Duodenal mucosa (tissue), 2 donors: ENCODE results near the gene PHKG1.
A peak's percentile ranks its signal among the peaks of the same experiment; 100 is the strongest.
"Not testable (repeated sequence)": the region's sequence is repeated elsewhere in the genome, so short reads cannot be mapped to it uniquely, and the experiment has no call there.

ENCODE experiments used
- H3K27ac ChIP-seq: one replicate; pipeline ENCODE4 v1.7.0; 2013; ENCODE audit warnings: low read depth, low read length
- H3K27me3 ChIP-seq, 2 donors: one replicate each; pipeline ENCODE4 v1.7.0; 2013; ENCODE audit warnings: low read length in 2 of 2, control low read depth in 1 of 2; ENCODE audit not compliant: insufficient read depth in 2 of 2, control insufficient read depth in 1 of 2
- H3K36me3 ChIP-seq, 2 donors: one replicate each; pipeline ENCODE4 v1.7.0; 2013; ENCODE audit warnings: low read length in 2 of 2, control low read depth in 1 of 2; ENCODE audit not compliant: insufficient read depth in 2 of 2, control insufficient read depth in 1 of 2
- H3K4me1 ChIP-seq, 2 donors: one replicate each; pipeline ENCODE4 v1.7.0; 2013; ENCODE audit warnings: low read length in 2 of 2, control low read depth in 1 of 2; ENCODE audit not compliant: insufficient read depth in 2 of 2, control insufficient read depth in 1 of 2
- H3K4me3 ChIP-seq, 2 donors: one replicate each; pipeline ENCODE4 v1.7.0; 2013; ENCODE audit warnings: low read length in 2 of 2, low read depth in 1 of 2
- H3K9ac ChIP-seq, 2 donors: one replicate each; pipeline ENCODE4 v1.7.0; 2013; ENCODE audit warnings: low read length in 2 of 2, low read depth in 1 of 2
- H3K9me3 ChIP-seq, 2 donors: one replicate each; pipeline ENCODE4 v1.7.0; 2013; ENCODE audit warnings: low read length in 2 of 2, control low read depth in 1 of 2; ENCODE audit not compliant: control insufficient read depth in 1 of 2

The PHKG1 gene

GRCh38 chr7:56045758-56046157, 47.0 kb downstream of the PHKG1 start:
- H3K36me3 ChIP-seq, H3K9me3 ChIP-seq, H3K27me3 ChIP-seq, H3K9ac ChIP-seq, H3K4me3 ChIP-seq, H3K27ac ChIP-seq: not testable (repeated sequence)
- peaks cover under 1 to 19% of the 10 kb centered on the region in 2 donors for H3K4me1 ChIP-seq

GRCh38 chr7:56040730-56041129, 52.0 kb downstream of the PHKG1 start:
- Histone ChIP-seq H3K4me3 (no peak overlapping the region), H3K4me1 (peaks cover 5 to 6% of the 10 kb centered on the region in 2 donors), H3K9me3 (no peaks in the 10 kb centered on the region), H3K36me3 (no peaks in the 10 kb centered on the region), H3K9ac (peak overlapping the region in 1 of 2 donors; percentile 32), H3K27ac (no peak overlapping the region), H3K27me3 (no peaks in the 10 kb centered on the region)

GRCh38 chr7:56033671-56034432, 58.9 kb downstream of the PHKG1 start:
- no peaks in the 10 kb centered on the region for H3K9me3 ChIP-seq
- H3K4me1 ChIP-seq = peaks cover 2 to 8% of the 10 kb centered on the region in 2 donors
- no peak overlapping the region for H3K27ac ChIP-seq
- no peaks in the 10 kb centered on the region for H3K27me3 ChIP-seq
- H3K36me3 ChIP-seq = no peaks in the 10 kb centered on the region
- peak overlapping the region; percentile 55 to 85 for H3K9ac ChIP-seq
- peak overlapping the region; percentile 87 to 96 for H3K4me3 ChIP-seq

GRCh38 chr7:56032578-56032977, 60.2 kb downstream of the PHKG1 start:
- not testable (repeated sequence) for H3K4me1 ChIP-seq, H3K27me3 ChIP-seq, H3K9me3 ChIP-seq, H3K36me3 ChIP-seq, H3K27ac ChIP-seq, H3K4me3 ChIP-seq, H3K9ac ChIP-seq

- H3K9me3 ChIP-seq, H3K27me3 ChIP-seq, H3K9ac ChIP-seq, H3K4me3 ChIP-seq, H3K36me3 ChIP-seq, H3K4me1 ChIP-seq, H3K27ac ChIP-seq: not testable (repeated sequence)
Observed at GRCh38 chr7:56031556-56031955, 61.2 kb downstream of the PHKG1 start.

GRCh38 chr7:56030340-56030739, 62.4 kb downstream of the PHKG1 start:
- Histone ChIP-seq H3K27ac (no peak overlapping the region), H3K36me3 (no peaks in the 10 kb centered on the region), H3K4me1 (peaks cover 2 to 9% of the 10 kb centered on the region in 2 donors), H3K9ac (no peak overlapping the region), H3K4me3 (no peak overlapping the region), H3K9me3 (no peaks in the 10 kb centered on the region), H3K27me3 (no peaks in the 10 kb centered on the region)
